Esophagus (tissue), 2 donors: ENCODE data around the gene MYF5. TPM values are rescaled to one million over a fixed set of nuclear protein-coding genes. Genes with fewer than 3 reads are reported as not detected.

ENCODE experiments used
- H3K27ac ChIP-seq, 2 donors: one replicate each; pipeline ENCODE4 v1.5.1; 2013; ENCODE audit warnings: low read depth in 2 of 2, mild to moderate bottlenecking in 2 of 2, inconsistent platforms in 1 of 2, low read length in 1 of 2, moderate library complexity in 1 of 2
- H3K27me3 ChIP-seq, 2 donors: one replicate each; pipeline ENCODE4 v1.6.1; 2013; ENCODE audit warnings: low read length in 2 of 2, control low read depth in 1 of 2, mild to moderate bottlenecking in 1 of 2; ENCODE audit not compliant: insufficient read depth in 2 of 2, control insufficient read depth in 1 of 2
- H3K36me3 ChIP-seq, 2 donors: one replicate each; pipeline ENCODE4 v1.6.1; 2013; ENCODE audit warnings: low read length in 1 of 2; ENCODE audit not compliant: control insufficient read depth in 2 of 2, insufficient read depth in 2 of 2
- H3K4me1 ChIP-seq, 2 donors: one replicate each; pipeline ENCODE4 v1.6.1; 2013; ENCODE audit warnings: low read length in 1 of 2; ENCODE audit not compliant: control insufficient read depth in 2 of 2, insufficient read depth in 2 of 2
- H3K4me3 ChIP-seq, 2 donors: one replicate each; pipeline ENCODE4 v1.5.1; 2013; ENCODE audit warnings: low read length in 2 of 2, mild to moderate bottlenecking in 2 of 2, low read depth in 1 of 2, moderate library complexity in 1 of 2
- H3K9me3 ChIP-seq, 2 donors: one replicate each; pipeline ENCODE4 v1.6.1; 2013; ENCODE audit warnings: mild to moderate bottlenecking in 2 of 2, low read depth in 1 of 2, low read length in 1 of 2, moderate library complexity in 1 of 2; ENCODE audit not compliant: control insufficient read depth in 2 of 2, insufficient read depth in 1 of 2
- WGBS, 2 donors: extraction: QIAGEN DNeasy Blood & Tissue Kit; methylation state at CpG; one replicate each; pipeline ENCODE4 v1.1.7; 2013; 5-methylcytosine and 5-hydroxymethylcytosine counted together
- polyA plus RNA-seq, 2 donors: library from polyadenylated mRNA; stranded (reverse); fragments of 200-250 nt; gene quantifications; one replicate each; pipeline ENCODE4 v1.2.3, GENCODE V29; 2013
- donor health status: healthy with polysubstance abuse.
- donor health status: Bipolar disorder and iron deficiency.

Gene MYF5
- polyA plus RNA-seq, 2 donors = not detected

- Histone ChIP-seq H3K27me3 (no peaks in the 10 kb centered on the region), H3K4me3 (no peak overlapping the region), H3K9me3 (no peaks in the 10 kb centered on the region), H3K27ac (no peak overlapping the region), H3K4me1 (no peaks in the 10 kb centered on the region), H3K36me3 (no peaks in the 10 kb centered on the region)
Observed at GRCh38 chr12:80752464-80752863, 35.8 kb downstream of the MYF5 start.

GRCh38 chr12:80754274-80754673, 37.6 kb downstream of the MYF5 start:
- 88 to 89% methylated on average over 3 of the region's 3 CpGs for WGBS, 2 donors
- Histone ChIP-seq H3K27me3 (no peaks in the 10 kb centered on the region), H3K4me1 (no peaks in the 10 kb centered on the region), H3K9me3 (no peaks in the 10 kb centered on the region), H3K36me3 (no peaks in the 10 kb centered on the region), H3K4me3 (no peak overlapping the region), H3K27ac (no peak overlapping the region)

GRCh38 chr12:80756875-80757274, 40.2 kb downstream of the MYF5 start:
- Histone ChIP-seq H3K9me3 (no peaks in the 10 kb centered on the region), H3K4me1 (no peaks in the 10 kb centered on the region), H3K36me3 (no peaks in the 10 kb centered on the region), H3K27ac (no peak overlapping the region), H3K4me3 (no peak overlapping the region), H3K27me3 (no peaks in the 10 kb centered on the region)
- WGBS, 2 donors = 67 to 76% methylated on average over 1 of the region's 1 CpG

GRCh38 chr12:80761838-80762237, 45.1 kb downstream of the MYF5 start:
- Histone ChIP-seq H3K27me3 (no peaks in the 10 kb centered on the region), H3K4me3 (no peak overlapping the region), H3K27ac (no peak overlapping the region), H3K4me1 (no peaks in the 10 kb centered on the region), H3K9me3 (no peaks in the 10 kb centered on the region), H3K36me3 (no peaks in the 10 kb centered on the region)
- WGBS, 2 donors = 66 to 74% methylated on average over 5 of the region's 5 CpGs

- Histone ChIP-seq H3K27me3 (no peaks in the 10 kb centered on the region), H3K27ac (no peak overlapping the region), H3K4me3 (no peak overlapping the region), H3K36me3 (no peaks in the 10 kb centered on the region), H3K4me1 (no peaks in the 10 kb centered on the region), H3K9me3 (no peaks in the 10 kb centered on the region)
- 4% methylated on average over 4 of the region's 4 CpGs for WGBS, 2 donors
Observed at GRCh38 chr12:80763874-80764273, 47.2 kb downstream of the MYF5 start.

GRCh38 chr12:80766210-80766609, 49.5 kb downstream of the MYF5 start:
- H3K4me1 ChIP-seq = no peaks in the 10 kb centered on the region
- H3K27ac ChIP-seq = no peak overlapping the region
- 86 to 97% methylated on average over 1 of the region's 1 CpG for WGBS, 2 donors
- no peaks in the 10 kb centered on the region for H3K27me3 ChIP-seq
- no peaks in the 10 kb centered on the region for H3K9me3 ChIP-seq
- H3K4me3 ChIP-seq = no peak overlapping the region
- no peaks in the 10 kb centered on the region for H3K36me3 ChIP-seq

- WGBS, 2 donors = 64 to 76% methylated on average over 2 of the region's 2 CpGs
- no peaks in the 10 kb centered on the region for H3K4me1 ChIP-seq
- H3K4me3 ChIP-seq = no peak overlapping the region
- no peak overlapping the region for H3K27ac ChIP-seq
- H3K36me3 ChIP-seq = no peaks in the 10 kb centered on the region
- H3K9me3 ChIP-seq = no peaks in the 10 kb centered on the region
- H3K27me3 ChIP-seq = no peaks in the 10 kb centered on the region
Observed at GRCh38 chr12:80766897-80767296, 50.2 kb downstream of the MYF5 start.

Other genes starting within 250 kb of the MYF5 start
- not detected for gene MYF6, start 9.3 kb upstream of the MYF5 start, polyA plus RNA-seq
- gene LIN7A, start 221.0 kb downstream of the MYF5 start, polyA plus RNA-seq = under 1 TPM; 0.15 to 0.16 TPM